Inflammatory macrophage treated with lipopolysaccharide for 4 hours (primary cell): ENCODE measurements around the gene JAG1.
"Not testable (repeated sequence)": the region's sequence is repeated elsewhere in the genome, so short reads cannot be mapped to it uniquely, and the experiment has no call there.

Experiments
- DNase-seq: peaks from one replicate; pipeline ENCODE4 v3.0.0-alpha.2; 2020

Gene JAG1

GRCh38 chr20:10605547-10606195 lies 68.1 kb downstream of the JAG1 start:
- DNase-seq = no peak

DNA sequence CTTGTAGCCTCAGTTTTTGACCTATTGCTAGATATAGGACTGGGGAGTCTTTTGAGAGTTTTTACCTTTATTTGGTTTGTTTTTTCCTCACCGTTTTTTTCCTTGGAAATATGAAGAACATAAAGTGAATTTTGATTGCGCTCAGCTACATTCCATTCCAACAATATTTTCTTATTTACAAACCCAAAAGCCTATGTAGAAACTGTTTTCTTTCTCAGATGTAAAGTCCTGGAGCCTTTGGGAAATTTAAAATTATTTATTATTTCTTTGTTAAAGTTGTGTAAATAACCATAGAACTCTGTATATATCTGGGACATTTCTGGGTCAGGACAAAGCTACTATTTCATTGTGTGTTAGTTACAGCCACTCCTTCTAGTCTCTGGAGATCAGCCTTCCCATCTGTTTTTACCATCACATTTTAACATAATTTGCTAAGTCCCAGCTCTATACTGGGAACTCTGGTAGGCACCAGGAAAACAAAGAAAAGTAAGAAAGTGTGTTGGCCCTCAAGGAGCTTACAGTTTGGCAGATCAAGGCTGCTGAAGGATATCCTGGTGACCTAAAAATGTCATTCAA lies 68.8 kb downstream of the JAG1 start:
- no peak for DNase-seq

- DNase-seq = no peak
These were observed 69.6 kb downstream of the JAG1 start for GRCh38 chr20:10603971-10604864.

GRCh38 chr20:10603378-10603777 lies 70.4 kb downstream of the JAG1 start:
- no peak for DNase-seq

- DNase-seq = no peak
These were observed 71.5 kb downstream of the JAG1 start for GRCh38 chr20:10602221-10602871.

- DNase-seq = no peak
These were observed 76.2 kb downstream of the JAG1 start for GRCh38 chr20:10597637-10598036.

DNA sequence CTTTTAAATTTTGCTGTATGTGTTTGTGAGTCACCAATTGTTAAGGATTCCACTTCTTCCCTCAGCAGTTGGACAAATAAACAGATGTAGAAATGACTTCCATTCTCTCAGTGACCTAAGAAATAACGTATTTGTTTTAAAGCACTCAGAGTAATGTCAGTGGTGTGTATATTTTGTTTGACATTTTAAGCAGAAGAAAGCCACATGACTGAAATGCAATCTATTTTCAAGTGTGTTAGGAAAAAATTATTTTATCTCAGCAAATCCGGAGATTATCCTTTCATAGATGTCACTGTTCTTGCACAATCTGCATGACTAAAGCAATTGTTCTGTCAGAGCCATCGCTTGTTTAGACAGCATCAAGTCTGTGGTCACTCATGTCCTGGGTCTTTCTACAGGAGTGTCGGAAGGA lies 77.1 kb downstream of the JAG1 start:
- DNase-seq = peak; percentile 87

DNA sequence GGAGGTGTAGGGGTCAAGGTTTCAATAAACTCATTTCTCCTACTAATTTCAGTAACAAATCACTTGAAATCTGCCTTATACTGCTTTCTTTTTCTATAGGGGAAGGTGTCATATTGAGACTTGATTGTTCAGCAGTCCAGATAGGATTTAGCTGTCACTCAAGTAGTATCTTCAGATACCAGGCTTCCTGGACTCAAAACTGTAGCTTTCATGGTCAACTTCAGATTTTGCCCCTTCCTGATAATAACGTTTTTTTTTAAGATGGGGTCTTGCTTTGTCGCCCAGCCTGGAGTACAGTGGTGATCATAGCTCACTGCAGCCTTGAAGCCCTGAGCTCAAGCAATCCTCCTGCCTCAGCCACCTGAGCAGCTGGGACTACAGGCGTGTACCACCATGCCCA lies 77.8 kb downstream of the JAG1 start:
- no peak for DNase-seq

DNA sequence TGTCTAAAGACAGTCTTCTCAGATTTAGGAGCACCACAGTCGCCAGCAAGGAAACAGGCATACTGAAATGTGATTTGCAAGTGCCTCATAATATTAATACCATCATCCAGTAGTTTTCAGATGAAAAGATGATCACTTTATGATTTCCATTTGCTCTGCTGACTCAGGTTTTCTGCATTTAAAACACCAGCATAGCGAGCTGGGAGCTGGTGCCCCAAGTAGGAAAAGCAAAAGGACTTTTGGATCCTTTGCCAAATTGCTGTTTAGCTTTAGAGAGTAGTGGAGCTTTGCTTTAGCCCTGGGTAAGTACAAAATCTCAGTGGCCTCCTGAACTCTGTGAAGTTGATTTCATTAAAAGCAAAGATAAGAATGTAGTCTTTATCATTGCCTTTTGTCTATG lies 78.5 kb downstream of the JAG1 start:
- DNase-seq = no peak

DNA sequence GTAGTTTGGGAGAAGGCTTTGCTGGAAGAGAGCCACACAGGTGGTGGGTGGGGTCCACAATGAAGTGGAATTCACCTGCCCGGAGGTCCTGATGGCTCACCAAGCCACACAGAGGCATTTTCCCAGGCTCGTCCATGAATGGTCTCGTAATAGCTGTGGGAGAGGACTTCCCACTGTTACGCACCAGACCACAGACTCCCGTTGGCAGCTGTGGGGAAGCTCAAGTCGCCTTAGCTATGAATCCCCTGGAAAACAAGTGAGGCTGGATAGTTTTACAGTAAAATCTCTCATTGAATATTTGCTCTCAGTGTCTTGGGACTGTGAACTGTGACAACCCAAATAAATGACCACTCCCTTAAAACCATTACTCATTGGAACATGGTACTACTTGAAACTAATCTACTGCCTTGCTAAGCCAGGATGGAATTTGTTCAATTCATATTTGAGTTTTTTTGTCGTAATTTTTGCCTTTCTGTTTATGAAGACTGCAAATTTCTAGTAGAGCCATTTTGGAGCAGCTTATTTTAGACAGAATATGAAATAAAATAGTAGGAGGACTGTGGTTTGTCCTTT lies 79.4 kb downstream of the JAG1 start:
- DNase-seq = peak; percentile 8

- DNase-seq = no peak
These were observed 81.8 kb downstream of the JAG1 start for GRCh38 chr20:10591946-10592521.

GRCh38 chr20:10590950-10591671 lies 82.7 kb downstream of the JAG1 start:
- DNase-seq = no peak

- DNase-seq = not testable (repeated sequence)
These were observed 83.4 kb downstream of the JAG1 start for GRCh38 chr20:10590446-10590845.
